DMS114 treated with DMSO at 0.1 percent for 48 hours (cell line): Measurements from ENCODE around the gene PLB1.
"Not testable (repeated sequence)": the region's sequence is repeated elsewhere in the genome, so short reads cannot be mapped to it uniquely, and the experiment has no call there.

Experiments used
- DNase-seq: peaks from one replicate; lab custom pipeline; 2025; ENCODE audit not compliant: unreplicated experiment; lab: John Stamatoyannopoulos, UW

PLB1 gene

DNA sequence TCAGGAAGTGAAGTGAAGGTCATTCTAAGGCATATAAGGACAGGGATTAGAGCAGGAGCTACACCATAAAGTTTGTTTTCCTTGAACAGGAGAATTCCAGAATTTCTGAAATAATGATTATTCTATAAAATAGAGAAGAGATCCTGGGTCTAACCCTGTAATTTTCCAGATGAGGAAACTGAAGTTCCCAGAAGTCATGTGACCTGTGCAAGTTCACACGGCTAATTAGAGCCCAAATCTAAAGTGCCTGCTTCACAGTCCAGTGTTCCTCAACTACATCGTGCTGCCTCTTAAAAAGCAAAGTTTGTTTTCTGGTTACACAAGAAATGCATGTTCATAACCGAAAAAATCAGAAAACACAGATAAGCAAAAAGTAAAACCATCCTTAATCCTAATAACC lies 34.9 kb downstream of the PLB1 start:
- no peak for DNase-seq

DNA sequence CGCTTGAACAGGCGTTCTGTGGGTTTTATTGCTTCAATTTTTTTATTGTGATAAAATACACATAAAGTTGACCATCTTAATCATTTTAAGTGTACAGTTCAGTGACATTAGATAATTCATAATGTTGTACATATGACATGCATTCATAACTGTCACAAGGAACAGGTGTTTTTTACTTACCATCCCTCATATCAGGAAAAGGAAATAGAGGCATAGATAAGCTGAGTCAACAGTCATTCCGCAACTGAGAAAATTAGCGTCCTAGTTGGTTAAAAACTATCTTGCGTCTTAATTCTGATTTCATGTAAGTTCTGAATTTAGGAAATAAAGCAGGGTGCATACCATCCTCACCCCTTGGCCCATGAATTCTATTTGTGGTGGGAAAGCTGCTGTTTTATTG lies 36.5 kb downstream of the PLB1 start:
- no peak for DNase-seq

DNA sequence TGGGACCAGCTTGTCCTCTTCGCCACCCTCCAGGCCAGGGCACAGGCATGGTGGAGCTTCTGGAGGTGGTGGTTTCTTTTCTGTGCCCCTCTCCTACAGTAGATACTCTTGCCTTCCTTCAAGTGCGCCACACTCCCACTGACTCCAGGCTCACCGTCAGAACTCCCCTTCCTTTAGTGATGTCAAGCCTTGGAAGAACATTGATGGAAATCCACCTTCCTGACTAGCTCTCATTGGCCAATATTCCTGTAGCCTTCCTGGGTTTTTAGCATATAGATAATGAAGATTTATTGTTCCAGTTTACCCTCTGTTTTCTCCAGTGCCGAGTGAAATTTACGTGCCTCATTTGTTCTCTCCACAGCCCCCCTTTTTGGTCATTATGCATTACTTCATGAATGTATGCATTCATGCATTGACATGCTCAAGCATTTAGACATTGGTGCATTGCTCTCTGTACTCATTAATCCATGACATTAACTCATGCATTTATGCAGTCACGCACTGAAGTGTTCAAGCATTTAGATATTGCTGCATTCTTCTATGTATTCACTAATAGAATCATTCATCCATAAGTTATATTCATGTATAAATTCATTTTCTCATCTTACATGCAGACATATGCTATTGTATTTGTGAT lies 37.3 kb downstream of the PLB1 start:
- no peak for DNase-seq

GRCh38 chr2:28534817-28535216 lies 39.0 kb downstream of the PLB1 start:
- DNase-seq: no peak

- DNase-seq: no peak
Measured at GRCh38 chr2:28538134-28538533, 42.3 kb downstream of the PLB1 start.

- DNase-seq: no peak
Measured at GRCh38 chr2:28538652-28539051, 42.8 kb downstream of the PLB1 start.

GRCh38 chr2:28539118-28539541 lies 43.3 kb downstream of the PLB1 start:
- no peak for DNase-seq

- no peak for DNase-seq
Measured at GRCh38 chr2:28543316-28544035, 47.6 kb downstream of the PLB1 start.

- no peak for DNase-seq
Measured at GRCh38 chr2:28544036-28544346, 48.1 kb downstream of the PLB1 start.

DNA sequence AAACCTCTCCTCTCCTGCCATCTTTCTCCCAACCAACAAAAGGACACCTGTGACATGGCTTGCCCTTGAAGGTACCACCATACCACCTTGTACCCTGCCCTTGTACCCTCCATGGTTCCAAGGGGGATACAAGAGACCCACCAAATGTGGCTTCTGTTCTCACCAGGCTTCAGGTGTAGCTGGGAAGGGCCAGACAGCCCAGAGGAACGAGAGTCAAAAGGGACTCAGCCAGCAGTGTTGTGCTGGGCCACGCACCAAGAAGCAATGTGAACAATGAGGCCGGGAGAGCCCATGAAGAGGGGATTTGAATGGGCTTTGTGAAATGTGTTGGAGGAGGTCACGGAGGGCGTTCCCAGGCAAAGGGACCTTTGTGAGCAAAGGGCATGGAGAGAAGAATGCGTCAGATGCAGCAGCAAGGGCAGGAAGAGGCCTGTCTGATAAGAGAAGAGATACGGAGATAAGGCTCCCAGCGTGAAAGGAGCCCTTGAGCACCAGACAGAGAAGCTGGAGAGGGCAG lies 48.6 kb downstream of the PLB1 start:
- no peak for DNase-seq

DNA sequence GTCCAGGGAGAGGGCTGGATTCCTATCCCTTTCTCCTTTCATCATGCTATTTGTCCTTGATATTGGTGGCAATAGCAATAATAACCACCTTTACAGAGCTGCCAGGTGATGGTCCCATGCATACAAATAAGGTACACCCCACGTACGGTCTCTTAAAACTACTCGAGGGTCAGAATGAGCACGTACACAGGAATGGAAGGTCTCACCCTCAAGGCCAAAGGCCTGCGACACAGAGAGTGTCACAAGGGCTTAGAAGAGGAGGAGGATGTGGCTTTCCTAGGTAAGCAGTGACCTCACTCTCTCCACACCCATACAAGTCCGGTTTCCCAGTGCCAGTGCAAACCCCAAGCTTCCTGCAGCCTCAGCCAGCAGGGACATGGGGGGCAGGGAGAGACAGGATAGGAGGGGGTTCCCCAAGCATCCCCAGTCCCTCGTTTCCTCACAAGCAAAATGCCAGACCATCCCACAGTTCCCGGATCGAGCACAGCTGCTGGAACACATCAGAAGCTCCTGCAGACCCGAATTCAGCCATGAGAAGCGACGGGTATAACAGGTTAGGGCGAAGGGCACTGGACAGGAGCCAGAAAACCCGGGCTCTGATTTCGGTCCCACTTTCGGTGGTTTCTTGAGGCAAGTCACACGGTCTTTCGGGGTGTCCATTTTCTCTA lies 49.2 kb downstream of the PLB1 start:
- no peak for DNase-seq

GRCh38 chr2:28545590-28546200 lies 49.8 kb downstream of the PLB1 start:
- no peak for DNase-seq

GRCh38 chr2:28546242-28546641 lies 50.4 kb downstream of the PLB1 start:
- no peak for DNase-seq

DNA sequence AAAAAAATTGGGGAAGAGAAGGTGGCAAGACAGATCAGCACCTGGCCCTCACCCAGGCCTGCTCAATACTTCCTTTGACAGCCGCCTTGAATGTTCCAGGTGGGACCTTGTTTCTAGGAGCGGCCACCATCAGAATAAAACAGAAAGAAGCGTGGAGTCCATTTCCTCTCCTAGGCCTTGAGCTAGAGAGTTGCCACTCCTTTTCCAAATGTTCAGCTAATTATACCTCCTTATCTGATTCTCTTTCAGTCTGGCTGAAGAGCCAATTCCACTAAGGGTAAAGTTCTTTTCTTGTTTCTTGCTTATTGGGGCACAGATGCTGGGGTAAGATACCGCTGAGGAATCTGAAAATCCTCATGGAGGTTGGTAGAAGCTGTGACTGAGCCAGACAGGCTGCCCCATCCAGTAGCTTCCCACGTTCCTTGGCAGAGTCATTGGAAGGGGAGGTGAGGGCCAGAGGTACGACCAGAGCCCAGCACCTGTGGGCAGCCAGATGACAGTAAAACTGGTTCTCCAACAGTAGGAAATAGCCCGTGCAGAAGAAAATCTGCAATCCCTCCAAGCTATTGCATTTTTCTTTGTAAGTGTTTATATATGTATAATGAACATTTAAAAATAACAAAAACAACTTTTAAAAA lies 51.5 kb downstream of the PLB1 start:
- no peak for DNase-seq

- no peak for DNase-seq
Measured at GRCh38 chr2:28547906-28548600, 52.2 kb downstream of the PLB1 start.

- not testable (repeated sequence) for DNase-seq
Measured at GRCh38 chr2:28550345-28550744, 54.5 kb downstream of the PLB1 start.

DNA sequence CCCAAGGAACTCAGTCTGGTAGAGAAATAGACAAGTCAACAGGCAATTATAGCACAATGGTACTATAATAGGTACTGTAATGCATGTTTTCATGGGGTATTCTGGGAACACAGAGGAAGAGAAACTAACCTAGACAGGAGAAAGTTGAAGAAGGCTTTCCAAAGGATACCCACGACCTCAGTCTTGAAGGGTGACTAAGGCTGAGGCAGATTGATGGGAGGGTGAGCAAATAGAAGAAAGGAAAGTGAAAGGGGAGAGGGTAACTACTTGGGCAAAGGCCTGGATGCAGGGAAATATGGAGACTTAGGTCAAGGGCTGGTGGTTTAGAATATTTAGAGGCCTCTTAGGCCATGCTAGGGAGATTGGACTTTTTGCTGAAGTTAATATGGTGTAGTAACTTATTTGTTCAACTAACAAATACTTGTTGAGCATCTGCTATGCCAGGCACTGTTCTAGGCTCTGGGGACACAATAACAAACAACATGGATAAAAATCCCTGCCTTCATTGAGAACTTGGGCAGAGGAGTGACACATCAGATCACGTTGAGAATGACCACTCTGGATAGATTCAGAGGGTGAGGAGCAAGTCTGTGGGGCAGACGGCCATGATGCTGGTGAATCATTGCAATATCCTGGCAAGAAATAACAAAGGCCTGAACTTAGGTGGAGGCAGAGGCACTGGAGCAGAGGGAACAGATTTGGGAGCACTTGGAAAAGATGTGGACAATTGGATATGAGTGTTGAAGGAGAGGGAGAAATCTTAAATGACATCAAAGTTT lies 56.4 kb downstream of the PLB1 start:
- no peak for DNase-seq

GRCh38 chr2:28556303-28556702 lies 60.4 kb downstream of the PLB1 start:
- DNase-seq: no peak

- DNase-seq: no peak
Measured at GRCh38 chr2:28557389-28558131, 61.7 kb downstream of the PLB1 start.
